Common myeloid progenitor, CD34-positive (primary cell): ENCODE results near the gene FCHO1.

Source experiments
- CTCF ChIA-PET: fragments of 350-600 bp; sonication (Branson Sonifier 250); formaldehyde crosslinking; loops from one replicate; lab custom pipeline; 2021; ENCODE audit warnings: antibody characterized with exemption; lab: Charles Lee
- POLR2A ChIA-PET: fragments of 350-600 bp; sonication (Branson Sonifier 250); formaldehyde crosslinking; loops from one replicate; lab custom pipeline; 2021; ENCODE audit warnings: antibody characterized with exemption; lab: Charles Lee
- DNase-seq, 3 donors: peaks; one replicate each; pipeline versions ENCODE4 v3.0.0 to v3.0.0-alpha.2; 2013
- H3K27ac ChIP-seq, 2 experiments: 1 replicate in 1 of 2; 2 replicates in 1 of 2; pipeline ENCODE4 v1.7.0; 2013; ENCODE audit warnings: inconsistent platforms in 2 of 2, low read length in 2 of 2, mild to moderate bottlenecking in 2 of 2, low read depth in 1 of 2, moderate library complexity in 1 of 2; ENCODE audit not compliant: severe bottlenecking in 2 of 2, insufficient read depth in 1 of 2, poor library complexity in 1 of 2
- H3K27me3 ChIP-seq, 5 experiments: replicated peaks in 2 of 5; 1 replicate in 3 of 5; 2 replicates in 2 of 5; pipeline versions ENCODE4 v1.6.1 to v1.7.0; 2013; ENCODE audit warnings: low read length in 4 of 5, mild to moderate bottlenecking in 2 of 5, moderate library complexity in 2 of 5, inconsistent platforms in 1 of 5; ENCODE audit not compliant: insufficient read depth in 5 of 5, control insufficient read depth in 4 of 5
- H3K36me3 ChIP-seq, 4 experiments: 1 replicate in 2 of 4; 2 replicates in 2 of 4; pipeline versions ENCODE4 v1.6.1 to v1.7.0; 2013; ENCODE audit warnings: low read length in 3 of 4, control low read depth in 1 of 4, mild to moderate bottlenecking in 1 of 4; ENCODE audit not compliant: control insufficient read depth in 4 of 4, insufficient read depth in 4 of 4
- H3K4me1 ChIP-seq, 4 experiments: 1 replicate in 3 of 4; 2 replicates in 1 of 4; pipeline versions ENCODE4 v1.6.1 to v1.7.1; 2013; ENCODE audit warnings: low read length in 3 of 4, mild to moderate bottlenecking in 3 of 4, control low read depth in 1 of 4, inconsistent platforms in 1 of 4, moderate library complexity in 1 of 4; ENCODE audit not compliant: control insufficient read depth in 4 of 4, insufficient read depth in 4 of 4; ENCODE audit errors: control extremely low read depth in 1 of 4
- H3K4me3 ChIP-seq, 7 experiments: 1 replicate in 4 of 7; 2 replicates in 3 of 7; pipeline versions ENCODE4 v1.5.1 to v1.7.0; 2013; ENCODE audit warnings: mild to moderate bottlenecking in 7 of 7, low read length in 6 of 7, moderate library complexity in 6 of 7, inconsistent platforms in 2 of 7, low read depth in 2 of 7, control low read depth in 1 of 7; ENCODE audit not compliant: insufficient read depth in 4 of 7, control insufficient read depth in 1 of 7; ENCODE audit errors: extremely low read depth in 1 of 7
- H3K9me3 ChIP-seq, 5 experiments: 1 replicate in 4 of 5; 2 replicates in 1 of 5; pipeline versions ENCODE4 v1.6.1 to v1.7.1; 2013; ENCODE audit warnings: low read length in 4 of 5, mild to moderate bottlenecking in 2 of 5, inconsistent platforms in 1 of 5, low read depth in 1 of 5, moderate library complexity in 1 of 5; ENCODE audit not compliant: control insufficient read depth in 4 of 5, insufficient read depth in 2 of 5; ENCODE audit errors: control extremely low read depth in 1 of 5
- WGBS: methylation state at CpG from one replicate; pipeline ENCODE4 v1.1.5; 2013; ENCODE audit not compliant: insufficient coverage; 5-methylcytosine and 5-hydroxymethylcytosine counted together

The FCHO1 gene

GRCh38 chr19:17754634-17755442, 3.6 kb downstream of the FCHO1 start:
- DNase-seq = peak in 2 of 3 donors; percentile 59 to 62
- H3K4me1 ChIP-seq = peaks cover 0 to 51% (median 43%) of the 10 kb centered on the region in 4 experiments
- H3K27ac ChIP-seq = no peak overlapping the region
- 60% methylated on average over 1 of the region's 5 CpGs for WGBS
- peaks cover 2 to 20% (median 16%) of the 10 kb centered on the region in 4 experiments for H3K36me3 ChIP-seq
- POLR2A ChIA-PET = interaction anchor here (1.5 kb wide), 2 partner anchors 12 to 36 kb away, joined by 6 read pairs; partner anchors contain the start of gene MAP1S
- H3K9me3 ChIP-seq = no peaks in the 10 kb centered on the region
- CTCF ChIA-PET = interaction anchor here (0.6 to 2.9 kb wide), 15 partner anchors 9 to 230 kb away, joined by 3 to 14 read pairs (median 4); partner anchors contain the start of gene RPL18A
- no peak overlapping the region for H3K4me3 ChIP-seq
- H3K27me3 ChIP-seq = no peaks in the 10 kb centered on the region

- no CpG with 5 or more reads among the region's 1 CpG for WGBS
- Histone ChIP-seq H3K27ac (no peak overlapping the region), H3K4me3 (no peak overlapping the region), H3K27me3 (no peaks in the 10 kb centered on the region), H3K36me3 (peaks cover 2 to 20% (median 16%) of the 10 kb centered on the region in 4 experiments), H3K4me1 (peaks cover 0 to 45% (median 38%) of the 10 kb centered on the region in 4 experiments), H3K9me3 (no peaks in the 10 kb centered on the region)
- ChIA-PET POLR2A (interaction anchor here (1.5 kb wide), 1 partner anchor 36 kb away, joined by 6 read pairs; the partner anchor contains the start of gene MAP1S), CTCF (interaction anchor here (0.9 to 2.9 kb wide), 8 partner anchors 9 to 231 kb away, joined by 3 to 14 read pairs (median 5); no protein-coding TSS in a partner anchor)
- DNase-seq = no peak
Measured at GRCh38 chr19:17755443-17755890, 4.2 kb downstream of the FCHO1 start.

- CTCF ChIA-PET = interaction anchor here (0.8 to 2.9 kb wide), 3 partner anchors 11 to 54 kb away, joined by 3 to 14 read pairs (median 4); no protein-coding TSS in a partner anchor
- Histone ChIP-seq H3K36me3 (peaks cover 2 to 20% (median 17%) of the 10 kb centered on the region in 4 experiments), H3K4me3 (no peak overlapping the region), H3K9me3 (no peaks in the 10 kb centered on the region), H3K27ac (no peak overlapping the region), H3K27me3 (no peaks in the 10 kb centered on the region), H3K4me1 (peaks cover 0 to 39% (median 32%) of the 10 kb centered on the region in 4 experiments)
- 90% methylated on average over 8 of the region's 12 CpGs for WGBS
- DNase-seq = peak in 2 of 3 donors; percentile 61 to 62
- POLR2A ChIA-PET = no interaction called here
Measured at GRCh38 chr19:17755977-17756670, 4.8 kb downstream of the FCHO1 start.

GRCh38 chr19:17757125-17757524, 5.8 kb downstream of the FCHO1 start:
- H3K4me1 ChIP-seq = peaks cover 0 to 29% (median 22%) of the 10 kb centered on the region in 4 experiments
- CTCF ChIA-PET = interaction anchor here (1.7 kb wide), 1 partner anchor 9 kb away, joined by 7 read pairs; no protein-coding TSS in a partner anchor

GRCh38 chr19:17758515-17758914, 7.2 kb downstream of the FCHO1 start:
- DNase-seq = no peak
- CTCF ChIA-PET = interaction anchor here (0.6 to 1.7 kb wide), 4 partner anchors 8 to 460 kb away, joined by 3 to 7 read pairs (median 3); no protein-coding TSS in a partner anchor
- H3K4me1 ChIP-seq = peaks cover 0 to 24% (median 21%) of the 10 kb centered on the region in 4 experiments
- no peaks in the 10 kb centered on the region for H3K9me3 ChIP-seq
- 95% methylated on average over 5 of the region's 5 CpGs for WGBS
- H3K36me3 ChIP-seq = peaks cover 5 to 26% (median 20%) of the 10 kb centered on the region in 4 experiments
- POLR2A ChIA-PET = no interaction called here
- no peak overlapping the region for H3K4me3 ChIP-seq
- no peak overlapping the region for H3K27ac ChIP-seq
- H3K27me3 ChIP-seq = no peaks in the 10 kb centered on the region

More at GRCh38 chr19:17757125-17757524, 5.8 kb downstream of the FCHO1 start:
- no peak for DNase-seq
- Histone ChIP-seq H3K27me3 (no peaks in the 10 kb centered on the region), H3K36me3 (peaks cover 2 to 20% (median 17%) of the 10 kb centered on the region in 4 experiments), H3K4me3 (no peak overlapping the region), H3K27ac (no peak overlapping the region), H3K9me3 (no peaks in the 10 kb centered on the region)
- 60% methylated on average over 9 of the region's 9 CpGs for WGBS
- POLR2A ChIA-PET = no interaction called here

- DNase-seq = no peak
- peaks cover 0 to 13% (median 12%) of the 10 kb centered on the region in 4 experiments for H3K4me1 ChIP-seq
- CTCF ChIA-PET = interaction anchor here (1.1 to 8.3 kb wide), 4 partner anchors 9 to 98 kb away, joined by 3 to 103 read pairs (median 4); partner anchors contain the start of gene RPL18A
- POLR2A ChIA-PET = no interaction called here
- H3K36me3 ChIP-seq = peaks cover 3 to 24% (median 14%) of the 10 kb centered on the region in 4 experiments
- WGBS = 100% methylated on average over 2 of the region's 4 CpGs
- no peak overlapping the region for H3K4me3 ChIP-seq
- H3K9me3 ChIP-seq = no peaks in the 10 kb centered on the region
- no peaks in the 10 kb centered on the region for H3K27me3 ChIP-seq
- H3K27ac ChIP-seq = no peak overlapping the region
Measured at GRCh38 chr19:17761148-17761547, 9.9 kb downstream of the FCHO1 start.
